ENCODE measurements around the gene KRT86. TPM values are rescaled to one million over a fixed set of nuclear protein-coding genes. Genes with fewer than 3 reads are reported as not detected.

KRT86 gene
- polyA plus RNA-seq (ENCODE audit: insufficient read length in 3 of 3) = not detected
- long read RNA-seq, donor 1 = 0 reads
- long read RNA-seq, donor 2 = 0 reads
- long read RNA-seq, donor 3 = 0 reads
- long read RNA-seq, donor 4 = 0 reads
- long read RNA-seq, donor 5 = 0 reads
- long read RNA-seq, donor 6 = 0 reads
- long read RNA-seq, donor 7 = 0 reads
- long read RNA-seq, donor 8 = 0 reads
- long read RNA-seq, donor 9 = 0 reads
- long read RNA-seq, donor 10 = 0 reads
- long read RNA-seq, donor 11 = 0 reads
- long read RNA-seq, donor 12 = 0 reads
- long read RNA-seq, donor 13 = 0 reads
- long read RNA-seq, donor 14 = 0 reads
- long read RNA-seq, donor 15 = 0 reads
- long read RNA-seq, donor 16 = 0 reads

DNA sequence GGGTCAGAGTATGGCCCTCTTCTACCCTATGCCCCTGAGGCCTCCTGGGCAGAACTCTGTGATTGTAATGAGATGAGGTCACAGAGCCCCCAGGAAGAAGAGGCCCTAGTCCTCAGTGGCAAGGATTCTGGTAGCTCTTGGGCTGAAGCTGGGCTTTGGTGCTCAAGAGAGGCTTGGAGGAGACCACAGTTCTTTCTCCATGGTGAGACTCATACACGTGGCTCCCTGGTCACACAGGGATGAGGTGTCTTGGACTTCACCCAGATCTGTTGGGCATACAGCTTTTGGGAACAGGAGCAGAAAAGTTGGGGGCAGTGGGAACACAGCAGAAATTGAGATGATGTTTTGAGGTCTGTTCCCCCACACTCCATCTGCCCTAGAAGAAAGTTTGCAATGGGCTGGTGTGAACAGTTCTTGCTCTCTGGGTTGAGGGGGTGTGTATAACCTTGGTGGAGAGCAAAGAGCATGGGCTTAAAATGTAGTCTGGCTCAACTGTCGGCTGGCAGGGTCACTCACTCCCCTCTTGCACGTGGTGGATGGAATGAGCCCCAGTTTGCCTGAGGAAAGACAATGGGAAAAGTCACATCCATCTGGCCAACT is at the start of gene KRT86:
TSS of gene KRT86 (plus strand) at position 125 of the 600 bp plus-strand sequence. CDS start 27,272 bp downstream, outside the sequence.
- DNase-seq = no peak

DNA sequence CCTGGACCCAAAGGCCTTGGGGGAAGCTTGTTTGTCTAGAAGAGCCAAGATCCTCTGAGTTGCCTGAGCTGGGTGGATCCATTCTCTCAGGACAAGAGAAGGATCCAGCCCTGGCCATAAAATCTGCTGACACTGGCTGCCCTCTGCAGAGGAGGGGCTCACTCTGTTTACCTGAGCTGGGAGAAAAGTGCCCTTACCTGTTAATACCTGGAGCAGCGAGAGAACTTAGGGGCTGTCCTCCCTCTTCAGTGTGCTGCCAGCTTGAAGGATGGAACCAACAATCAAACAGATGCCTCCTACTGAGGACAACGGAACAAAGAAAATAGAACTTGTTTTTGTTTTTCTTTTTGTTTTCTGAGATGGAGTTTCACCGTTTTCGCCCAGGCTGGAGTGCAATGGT is 48.7 kb upstream of the KRT86 start:
- DNase-seq = no peak

DNA sequence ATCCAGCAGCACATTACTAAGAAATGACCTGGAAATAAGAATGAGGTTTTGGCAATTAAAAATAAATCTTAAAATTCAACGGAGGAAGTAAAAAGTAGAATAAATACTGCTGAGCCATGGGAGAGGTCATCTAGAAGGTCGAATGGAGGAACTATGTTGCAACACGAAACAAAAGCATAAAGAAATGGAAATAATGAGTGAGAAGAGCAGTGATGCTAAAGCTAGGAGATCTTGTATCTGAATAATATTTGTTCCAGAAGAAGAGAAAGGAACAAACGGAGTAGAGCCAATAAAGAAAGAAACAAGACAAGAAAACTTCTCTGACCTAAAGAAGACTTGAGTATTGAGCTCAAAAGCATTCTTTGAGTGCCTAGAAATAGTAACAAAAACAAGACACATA is 48.0 kb upstream of the KRT86 start:
- no peak for DNase-seq

DNA sequence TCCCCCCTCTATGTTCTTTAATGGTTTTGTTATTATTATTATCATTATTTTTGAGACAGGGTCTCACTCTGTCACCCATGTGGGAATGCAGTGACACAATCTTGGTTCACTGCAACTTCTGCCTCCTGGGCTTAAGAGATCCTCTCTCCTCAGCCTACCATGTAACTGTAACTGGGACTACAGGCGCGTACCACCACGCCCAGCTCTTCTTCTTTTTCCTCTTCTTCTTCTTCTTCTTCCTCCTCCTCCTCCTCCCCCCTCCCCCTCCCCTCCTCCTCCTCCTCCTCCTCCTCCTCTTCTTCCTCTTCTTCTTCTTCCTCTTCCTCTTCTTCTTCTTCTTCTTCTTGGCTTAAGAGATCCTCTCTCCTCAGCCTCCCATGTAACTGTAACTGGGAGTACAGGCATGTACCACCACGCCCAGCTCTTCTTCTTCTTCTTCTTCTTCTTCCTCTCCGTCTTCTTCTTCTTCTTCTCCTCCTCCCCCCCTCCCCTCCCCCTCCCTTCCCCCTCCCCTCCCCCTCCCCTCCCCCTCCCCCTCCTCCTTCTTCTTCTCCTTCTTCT is 46.8 kb upstream of the KRT86 start:
- DNase-seq = no peak

DNA sequence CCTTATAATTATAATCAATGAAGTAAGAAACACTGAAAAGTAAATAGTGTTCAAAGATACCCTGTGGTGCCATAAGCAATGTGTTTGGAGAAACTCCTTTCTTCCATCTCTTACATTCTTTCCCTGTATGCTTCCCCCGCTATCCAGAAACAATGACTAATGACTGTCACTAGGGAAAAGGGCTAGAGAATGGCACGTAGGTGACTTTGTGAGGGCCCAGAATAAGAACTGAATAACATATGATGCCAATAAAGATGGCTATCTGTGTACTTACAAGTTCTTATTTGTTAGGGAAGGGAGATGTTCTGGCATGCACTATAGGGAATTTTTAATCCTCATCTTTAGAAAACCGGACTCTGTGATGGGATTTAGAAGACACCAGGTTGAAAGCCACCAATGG is 46.1 kb upstream of the KRT86 start:
- no peak for DNase-seq

DNA sequence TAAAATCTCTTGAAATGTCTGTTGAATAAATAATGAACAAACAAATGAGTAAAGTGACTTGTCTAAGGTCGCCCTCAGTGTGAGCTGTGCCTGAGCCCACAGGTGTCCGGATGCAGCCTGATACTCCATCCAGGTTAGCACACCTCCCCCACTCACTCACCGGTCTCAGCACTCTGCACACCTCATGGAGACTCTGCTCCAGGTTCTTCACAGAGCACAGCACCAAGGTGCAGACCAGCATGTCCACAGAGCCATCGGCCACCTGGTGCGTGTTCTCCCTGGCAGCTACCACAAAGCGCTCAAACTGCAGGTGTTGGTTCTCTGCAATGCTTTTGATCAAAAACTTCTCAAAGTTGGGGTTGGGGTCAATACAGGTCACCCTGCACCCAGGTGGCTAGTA is 45.5 kb upstream of the KRT86 start:
- no peak for DNase-seq

DNA sequence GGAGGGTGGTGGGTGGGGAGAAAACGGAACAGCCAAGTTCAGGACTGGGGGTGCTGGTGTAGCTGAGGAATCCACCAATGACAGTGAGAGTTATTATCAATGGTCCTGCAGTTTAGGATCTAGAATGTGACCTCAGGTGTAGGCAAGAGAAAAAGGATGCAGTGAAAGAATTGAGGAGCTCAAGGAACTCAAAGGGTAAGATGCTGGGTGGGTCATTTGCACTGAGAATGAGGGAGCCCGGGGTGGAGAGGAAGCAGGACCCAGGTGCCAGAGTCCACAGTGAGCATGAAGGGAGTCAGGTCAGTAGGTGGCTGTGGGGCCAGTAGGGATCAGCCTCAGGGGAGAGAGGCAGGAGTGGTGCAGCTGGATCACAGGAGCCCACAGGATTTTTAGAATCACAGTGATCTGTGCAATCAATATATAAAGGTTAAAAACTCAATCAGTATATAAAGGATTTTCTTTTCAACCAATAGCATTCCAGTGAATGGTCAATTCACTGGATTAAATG is 44.6 kb upstream of the KRT86 start:
- no peak for DNase-seq

DNA sequence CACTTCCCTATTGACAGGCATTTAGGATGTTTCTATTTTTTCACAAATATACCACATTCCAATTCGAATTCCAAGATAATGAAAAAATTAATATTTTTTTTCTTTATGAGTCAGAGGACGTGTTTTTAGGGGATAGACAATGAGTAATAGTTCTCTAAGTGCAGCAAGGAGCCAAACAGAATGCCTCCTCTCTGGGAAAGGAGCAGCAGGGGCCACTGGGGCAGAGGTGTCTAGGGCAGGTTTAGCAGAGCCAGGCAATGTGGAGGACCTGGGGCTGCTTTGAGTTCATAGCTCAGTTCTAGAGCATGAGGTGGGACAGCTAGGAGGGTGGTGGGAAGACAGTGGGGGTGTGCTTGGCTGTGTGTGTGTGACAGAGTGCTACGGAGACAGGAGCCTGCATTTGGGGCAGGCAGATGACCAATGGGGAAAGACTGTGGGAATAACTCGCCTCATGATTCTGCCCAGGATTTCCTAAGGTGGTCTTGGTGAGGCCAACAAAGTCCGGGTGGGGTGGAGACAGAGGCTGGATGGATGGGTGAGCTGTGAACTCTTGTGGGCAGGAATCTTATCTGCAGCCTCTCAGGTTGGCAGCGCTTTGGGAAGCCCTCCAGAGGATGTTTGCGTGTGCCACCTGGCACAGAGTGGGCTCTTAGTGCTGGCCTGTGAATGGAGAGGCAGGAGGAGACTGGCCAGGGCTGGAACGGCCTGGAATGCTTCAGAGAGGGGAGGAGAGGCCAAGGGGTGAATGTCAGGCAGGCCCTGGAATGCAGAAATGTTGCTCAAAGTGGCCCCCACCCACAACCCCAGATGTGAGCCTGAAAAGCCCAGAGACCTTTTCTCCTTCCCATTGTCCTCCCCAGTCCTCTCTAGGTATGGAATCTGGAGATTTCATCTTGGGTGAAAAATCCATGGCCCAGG is 43.8 kb upstream of the KRT86 start:
- no peak for DNase-seq

DNA sequence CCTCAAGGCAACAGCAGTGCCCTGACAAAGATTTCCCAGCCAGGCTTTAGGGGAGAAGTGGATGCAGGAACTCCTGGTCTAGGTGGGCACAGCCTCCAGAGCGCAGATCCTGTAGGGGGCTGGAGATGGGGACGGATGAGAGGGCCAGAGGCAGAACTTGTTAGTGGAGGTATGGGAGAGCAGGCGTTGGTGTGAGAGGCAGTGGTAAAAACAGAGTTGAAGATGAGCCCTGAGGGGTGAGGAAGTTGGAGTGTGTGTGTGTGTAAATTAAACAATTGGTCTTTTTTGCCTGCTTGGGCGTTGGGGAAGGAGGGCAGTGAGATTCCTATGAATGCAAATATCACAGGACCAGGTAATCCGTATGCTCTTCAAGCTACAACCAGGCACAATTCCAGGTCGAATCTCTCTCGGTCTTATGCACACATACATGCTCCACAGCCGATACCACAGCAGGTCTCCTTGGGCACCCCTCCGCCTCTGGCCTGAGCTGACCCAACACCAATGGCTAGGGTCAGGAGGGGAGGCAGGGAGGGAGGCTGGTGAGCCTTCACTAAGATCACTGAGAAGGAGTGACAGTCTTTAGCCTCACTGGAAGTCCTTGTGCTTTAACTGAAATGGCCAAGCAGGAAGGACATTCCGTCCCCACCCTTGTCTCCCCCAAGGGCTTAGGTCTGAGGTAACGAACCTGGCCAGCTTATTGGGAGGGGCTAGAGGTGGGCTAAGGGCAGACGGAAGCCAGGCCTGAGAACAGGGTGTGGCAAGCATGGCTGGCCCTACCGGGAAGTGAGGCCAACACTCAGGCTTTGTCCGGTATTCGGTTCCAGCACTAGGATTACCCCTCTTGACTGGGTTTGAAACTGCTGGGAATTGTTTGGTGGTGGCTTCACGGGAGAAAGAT is 42.9 kb upstream of the KRT86 start:
- no peak for DNase-seq

DNA sequence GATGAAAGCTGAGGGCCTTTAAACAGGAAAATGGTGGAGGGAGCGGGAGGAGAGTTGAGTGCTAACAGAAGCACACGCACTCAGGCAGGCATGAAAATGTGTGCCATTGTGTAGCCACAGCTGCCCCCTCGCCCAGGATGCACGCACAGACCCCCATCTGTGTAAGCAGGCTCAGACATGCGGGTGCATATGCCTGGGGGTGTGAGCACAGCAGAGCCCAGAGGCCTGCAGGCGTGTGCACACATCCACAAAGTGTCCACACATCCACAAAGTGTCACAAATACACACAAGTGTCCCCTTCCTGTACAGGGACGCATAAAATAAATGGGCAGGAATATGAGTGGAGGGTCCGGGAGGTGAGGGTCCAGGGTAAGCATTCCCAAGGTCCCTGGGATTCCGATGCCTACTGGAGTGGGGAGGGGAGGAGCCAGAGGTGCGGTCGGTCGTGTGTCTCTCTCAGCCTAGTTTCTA is 42.2 kb upstream of the KRT86 start:
- DNase-seq = no peak

DNA sequence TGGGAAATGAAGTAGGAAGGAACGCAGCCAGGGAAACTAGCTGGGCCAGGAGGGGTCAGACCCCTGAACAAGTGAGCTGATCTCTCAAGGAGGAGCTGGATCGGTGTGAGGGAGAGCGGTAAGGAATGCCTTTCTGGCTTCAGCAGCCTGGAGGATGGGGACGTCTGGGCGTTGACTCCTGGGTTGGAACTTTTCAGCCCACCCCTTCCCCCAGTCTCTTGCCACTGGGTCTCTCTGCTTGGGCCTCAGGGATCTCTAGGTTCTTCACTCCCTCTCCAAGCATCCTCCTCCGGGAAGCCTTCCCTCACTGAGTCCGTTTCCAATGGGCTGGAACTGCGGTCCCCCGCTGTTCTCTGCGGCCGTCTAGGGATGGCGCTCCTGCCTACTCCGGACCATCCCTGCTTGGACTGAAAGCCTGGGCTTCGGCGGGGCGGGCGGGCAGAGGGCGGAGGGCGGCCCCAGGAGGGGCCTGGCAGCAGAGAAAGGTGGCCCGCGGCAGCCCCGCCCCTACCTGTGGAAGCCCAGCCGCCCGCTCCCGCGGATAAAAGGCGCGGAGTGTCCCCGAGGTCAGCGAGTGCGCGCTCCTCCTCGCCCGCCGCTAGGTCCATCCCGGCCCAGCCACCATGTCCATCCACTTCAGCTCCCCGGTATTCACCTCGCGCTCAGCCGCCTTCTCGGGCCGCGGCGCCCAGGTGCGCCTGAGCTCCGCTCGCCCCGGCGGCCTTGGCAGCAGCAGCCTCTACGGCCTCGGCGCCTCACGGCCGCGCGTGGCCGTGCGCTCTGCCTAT is 41.6 kb upstream of the KRT86 start, which contains the start of gene KRT7:
TSS of gene KRT7 (plus strand) at position 570 of the 788 bp plus-strand sequence. CDS start at position 624, 54 bp downstream.
- no peak for DNase-seq

DNA sequence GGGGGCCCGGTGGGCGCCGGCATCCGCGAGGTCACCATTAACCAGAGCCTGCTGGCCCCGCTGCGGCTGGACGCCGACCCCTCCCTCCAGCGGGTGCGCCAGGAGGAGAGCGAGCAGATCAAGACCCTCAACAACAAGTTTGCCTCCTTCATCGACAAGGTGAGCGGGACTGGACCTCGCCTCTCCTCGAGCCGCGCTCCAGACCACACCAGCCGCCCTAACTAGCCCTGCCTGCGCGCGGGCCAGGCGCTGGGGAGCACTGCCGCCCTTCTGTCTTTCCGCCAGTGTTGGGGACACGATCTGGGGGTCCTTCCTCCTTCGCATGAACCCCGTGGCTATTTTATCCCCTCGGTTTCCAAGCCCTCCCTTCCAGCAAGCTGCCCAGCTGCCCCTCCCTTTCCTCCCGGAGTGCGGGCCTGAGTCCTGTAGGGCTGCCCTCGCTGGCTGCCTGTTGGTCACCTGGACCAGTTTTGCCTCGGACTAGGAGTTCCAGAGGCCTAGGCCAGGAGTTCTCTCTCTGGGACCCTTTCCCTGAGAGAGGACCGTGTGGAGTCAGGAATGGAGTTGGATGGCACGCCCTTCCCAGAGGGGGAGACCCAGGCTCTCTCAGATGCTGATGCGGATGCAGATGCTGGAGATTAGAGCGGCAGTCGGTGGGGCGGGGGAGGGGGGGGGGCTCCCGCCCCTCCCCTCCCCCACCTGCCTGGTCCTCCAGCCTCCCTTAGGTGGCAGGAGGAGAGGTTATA is 40.8 kb upstream of the KRT86 start:
- DNase-seq = no peak

DNA sequence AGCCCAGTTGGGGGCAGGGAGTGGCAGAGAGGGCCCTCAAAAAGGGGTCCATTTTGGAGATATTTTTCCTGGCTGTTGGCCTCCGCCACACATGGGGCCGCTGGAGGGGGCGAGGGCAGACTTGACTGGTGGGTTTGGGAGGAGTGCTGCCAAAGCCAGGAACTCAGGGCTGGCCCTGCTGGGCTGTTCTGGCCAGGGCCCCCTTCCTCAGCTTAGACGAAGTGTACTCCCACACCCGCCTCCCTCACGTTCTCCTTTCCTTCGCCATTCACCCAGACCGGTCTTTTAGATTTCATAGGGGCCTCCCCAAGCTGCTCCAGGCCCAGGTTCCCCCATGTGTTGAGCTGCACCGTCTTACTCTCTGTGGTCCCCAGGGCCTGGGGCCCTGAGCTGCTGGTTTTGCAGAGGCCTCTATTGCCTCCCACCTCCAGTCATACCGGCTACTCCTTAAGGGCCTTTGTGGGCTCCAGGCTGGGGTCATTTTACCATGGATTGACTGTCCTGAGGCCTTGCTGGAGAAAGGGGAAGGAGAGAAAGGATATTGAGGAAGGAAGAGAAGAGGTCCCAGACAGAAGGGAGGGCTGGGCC is 40.1 kb upstream of the KRT86 start:
- no peak for DNase-seq

DNA sequence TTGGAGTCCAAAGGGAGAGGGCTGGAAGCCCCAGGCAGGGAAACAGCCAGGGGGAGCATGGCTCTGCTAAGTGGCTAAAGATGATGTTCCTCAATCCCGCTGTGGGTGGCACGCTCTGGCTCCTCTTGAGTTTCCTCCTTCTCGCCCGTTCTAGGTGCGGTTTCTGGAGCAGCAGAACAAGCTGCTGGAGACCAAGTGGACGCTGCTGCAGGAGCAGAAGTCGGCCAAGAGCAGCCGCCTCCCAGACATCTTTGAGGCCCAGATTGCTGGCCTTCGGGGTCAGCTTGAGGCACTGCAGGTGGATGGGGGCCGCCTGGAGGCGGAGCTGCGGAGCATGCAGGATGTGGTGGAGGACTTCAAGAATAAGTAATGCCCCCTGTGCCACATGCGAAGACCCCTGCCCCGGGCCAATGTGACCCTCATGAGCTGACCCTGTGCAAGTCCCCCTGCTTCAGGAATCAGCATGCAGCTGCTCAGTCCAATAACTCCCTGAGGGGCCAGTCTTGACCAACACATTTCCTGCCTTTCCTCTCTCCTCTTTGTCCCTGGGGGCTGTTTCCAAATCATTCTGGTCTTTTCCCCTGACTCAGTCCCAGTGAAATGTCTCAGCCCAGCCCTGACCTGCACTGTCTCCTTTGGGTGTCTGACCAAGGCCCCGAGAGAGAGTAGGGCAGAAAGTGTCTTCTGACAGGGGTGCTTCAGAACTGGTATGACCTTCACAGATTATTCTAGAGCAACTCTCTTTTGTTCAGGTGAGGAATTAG is 39.3 kb upstream of the KRT86 start:
- DNase-seq = no peak

DNA sequence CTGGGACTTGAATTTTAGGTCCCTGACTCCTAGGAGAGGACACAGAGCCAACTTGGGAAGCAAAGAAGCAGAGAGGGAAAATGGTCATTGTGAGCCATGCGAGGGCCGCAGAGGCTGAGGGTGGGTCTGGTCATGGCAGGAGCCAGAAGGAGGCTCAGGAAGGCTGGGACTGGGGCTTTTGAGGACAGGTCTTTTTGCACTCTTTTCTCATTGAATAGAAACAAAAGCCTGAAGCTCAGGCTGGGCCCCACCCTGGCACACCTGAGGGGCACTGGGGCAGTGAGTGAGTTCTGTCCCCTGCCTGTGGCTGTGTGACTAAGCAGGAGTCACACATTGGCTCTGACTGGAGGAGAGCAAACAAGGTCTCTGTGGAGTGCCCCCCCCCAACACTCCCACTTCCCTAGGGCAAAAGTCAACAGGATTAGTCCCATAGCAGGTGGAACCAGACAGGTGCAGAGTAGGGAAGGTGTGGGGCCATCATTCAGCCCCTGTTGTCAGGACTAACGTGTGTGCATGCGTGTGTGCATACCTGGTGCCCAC is 38.6 kb upstream of the KRT86 start:
- no peak for DNase-seq

DNA sequence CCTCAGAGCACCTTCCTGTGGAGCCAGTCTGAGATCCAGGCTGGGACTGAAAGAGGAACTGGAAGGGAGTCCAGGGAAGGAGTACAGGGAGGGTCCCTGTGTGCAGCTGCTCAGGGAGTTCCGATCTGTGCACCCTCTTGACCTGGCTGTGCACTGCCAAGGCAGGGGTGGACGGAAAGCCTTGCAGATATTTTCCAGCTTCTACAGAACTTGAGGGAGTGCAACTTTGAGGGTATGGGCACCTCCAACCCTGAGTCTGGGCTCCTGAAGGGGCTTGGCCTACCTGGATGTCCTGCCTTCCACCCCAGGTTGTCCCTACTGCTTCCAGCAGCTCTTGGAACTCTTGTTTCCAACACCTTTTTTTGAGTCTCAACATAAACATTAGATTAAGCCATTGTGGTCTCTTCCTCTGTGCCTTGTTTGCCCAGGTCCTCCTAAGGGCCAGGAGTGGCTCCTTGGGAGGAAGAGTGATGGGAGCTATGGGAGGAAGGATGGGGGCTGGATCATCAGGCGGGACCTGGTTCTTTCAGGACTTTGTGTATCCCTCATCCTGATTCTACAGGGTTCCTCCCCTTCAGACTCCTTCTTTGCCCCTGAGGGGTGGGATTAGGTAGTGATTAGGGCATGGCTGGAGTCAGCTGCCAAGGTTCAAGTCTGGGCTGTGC is 37.9 kb upstream of the KRT86 start:
- DNase-seq = no peak

DNA sequence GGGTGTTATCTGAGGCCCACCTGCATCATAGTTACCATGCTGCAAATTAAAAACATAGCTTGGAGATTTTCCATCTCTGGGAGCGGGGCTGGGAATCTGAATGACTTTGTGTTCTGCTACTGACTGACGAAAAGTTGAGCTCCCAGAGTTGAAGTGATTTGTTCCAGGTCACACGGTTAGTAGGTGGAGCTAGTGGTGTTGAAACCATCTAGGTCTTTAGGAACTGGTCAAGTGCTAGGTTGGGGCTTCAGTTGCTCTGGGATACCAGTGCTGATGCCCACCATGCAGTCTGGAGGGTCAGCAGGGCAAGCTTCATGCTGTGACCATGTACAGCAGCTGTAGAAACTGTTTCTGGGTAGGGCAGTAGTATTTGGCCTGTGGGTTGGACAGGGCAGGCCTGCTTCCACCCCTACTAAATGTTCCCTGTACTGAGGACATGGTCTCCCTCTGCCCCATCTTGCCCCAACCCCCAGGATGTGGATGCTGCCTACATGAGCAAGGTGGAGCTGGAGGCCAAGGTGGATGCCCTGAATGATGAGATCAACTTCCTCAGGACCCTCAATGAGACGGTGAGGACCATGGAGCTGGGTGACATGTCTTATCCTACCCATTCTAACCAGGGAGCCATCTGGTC is 36.1 kb upstream of the KRT86 start:
- no peak for DNase-seq
